Fibroblast of lung (primary cell): Measurements from ENCODE around the gene RASSF9. TPM values are rescaled to one million over a fixed set of nuclear protein-coding genes. Genes with fewer than 3 reads are reported as not detected.
A peak's percentile ranks its signal among the peaks of the same experiment; 100 is the strongest.

Experiments
- DNase-seq, 2 donors: peaks; one replicate each; pipeline versions ENCODE4 v3.0.0 to v3.0.0-alpha.2; 2010; ENCODE audit warnings: low read depth in 2 of 2
- H2AFZ ChIP-seq: 2 replicates; pipeline ENCODE4 v1.5.1; 2012; ENCODE audit warnings: low read length, control low read depth, inconsistent platforms
- H3K27ac ChIP-seq: 2 replicates; pipeline ENCODE4 v1.5.1; 2011; ENCODE audit warnings: low read length, control low read depth; ENCODE audit not compliant: insufficient read depth
- H3K27me3 ChIP-seq: 2 replicates; pipeline ENCODE4 v1.5.1; 2011; ENCODE audit warnings: mild to moderate bottlenecking, low read length; ENCODE audit not compliant: control insufficient read depth, insufficient read depth
- H3K36me3 ChIP-seq: 2 replicates; pipeline ENCODE4 v1.5.1; 2011; ENCODE audit warnings: low read length; ENCODE audit not compliant: control insufficient read depth, insufficient read depth
- H3K4me1 ChIP-seq: 2 replicates; pipeline ENCODE4 v1.5.1; 2011; ENCODE audit warnings: low read length; ENCODE audit not compliant: control insufficient read depth, insufficient read depth; ENCODE audit errors: extremely low read depth
- H3K4me2 ChIP-seq: 2 replicates; pipeline ENCODE4 v1.5.1; 2011; ENCODE audit warnings: low read length, control low read depth; ENCODE audit not compliant: insufficient read depth; ENCODE audit errors: extremely low read depth
- H3K4me3 ChIP-seq, 4 experiments: fragments of 200-600 bp in 1 of 4; sonication (generic) in 1 of 4; replicated peaks in 1 of 4; 2 replicates each; pipeline ENCODE4 v1.5.1; 2011 to 2016; ENCODE audit warnings: low read length in 4 of 4, low read depth in 3 of 4, mild to moderate bottlenecking in 3 of 4, control low read depth in 2 of 4, inconsistent platforms in 1 of 4, mixed read lengths in 1 of 4; ENCODE audit not compliant: insufficient read depth in 1 of 4; ENCODE audit errors: control extremely low read depth in 1 of 4
- H3K79me2 ChIP-seq: 2 replicates; pipeline ENCODE4 v1.5.1; 2012; ENCODE audit warnings: mild to moderate bottlenecking, low read length, inconsistent platforms; ENCODE audit not compliant: control insufficient read depth, insufficient read depth
- H3K9ac ChIP-seq: 2 replicates; pipeline ENCODE4 v1.5.1; 2011; ENCODE audit warnings: mild to moderate bottlenecking, low read length, control low read depth; ENCODE audit not compliant: insufficient read depth
- H3K9me3 ChIP-seq: 2 replicates; pipeline ENCODE4 v1.5.1; 2012; ENCODE audit warnings: low read depth, low read length; ENCODE audit not compliant: control insufficient read depth, insufficient read depth
- H4K20me1 ChIP-seq: 2 replicates; pipeline ENCODE4 v1.5.1; 2011; ENCODE audit warnings: low read length; ENCODE audit not compliant: control insufficient read depth, insufficient read depth; ENCODE audit errors: extremely low read depth
- CTCF ChIP-seq, 2 donors: IDR thresholded peaks in 1 of 2; conservative IDR thresholded peaks in 1 of 2; 1 replicate in 1 of 2; 2 replicates in 1 of 2; pipeline ENCODE4 v1.5.1; 2011 to 2012; ENCODE audit warnings: low read length in 2 of 2, control low read depth in 1 of 2, inconsistent platforms in 1 of 2, low read depth in 1 of 2, mild to moderate bottlenecking in 1 of 2
- EZH2 ChIP-seq: IDR thresholded peaks from 2 replicates; pipeline ENCODE4 v1.5.1; 2012; ENCODE audit warnings: low read length, control low read depth, mild to moderate bottlenecking; ENCODE audit errors: missing control alignments
- polyA plus RNA-seq, 2 donors: library from polyadenylated mRNA; depleted of rRNA in 1 of 2; stranded (reverse) in 1 of 2; unstranded in 1 of 2; fragments of >200 nt; gene quantifications; 2 replicates each; pipeline ENCODE4 v1.2.1, GENCODE V29; 2011 to 2012; ENCODE audit warnings: missing spikeins in 1 of 2
- total RNA-seq: library from RNA; depleted of rRNA; stranded (reverse); fragments of >200 nt; gene quantifications from 2 replicates; pipeline ENCODE4 v1.2.1, GENCODE V29; 2014

The RASSF9 gene
- total and polyA plus RNA-seq, 2 donors (not counting 1 experiment from before 2014, with no cell fraction given): 0.08 to 0.33 TPM

GRCh38 chr12:85874031-85874461, 37.8 kb upstream of the RASSF9 start, which contains the start of gene NTS:
NTS (plus strand) TSS chr12:85874295; CDS start chr12:85874404, 109 bp downstream.
- Histone ChIP-seq H3K9me3 (no peaks in the 10 kb centered on the region), H2AFZ (peak within 1 kb of the TSS; percentile 11), H4K20me1 (no peaks in the 10 kb centered on the region), H3K36me3 (no peaks in the 10 kb centered on the region), H3K27ac (no peak within 1 kb of the TSS), H3K4me1 (no peaks in the 10 kb centered on the region), H3K9ac (no peak within 1 kb of the TSS), H3K4me3 (no peak within 1 kb of the TSS), H3K79me2 (no peaks in the 10 kb centered on the region), H3K4me2 (no peak within 1 kb of the TSS), H3K27me3 (no peaks in the 10 kb centered on the region)
- TF ChIP-seq EZH2: no peak
- no peak for TF ChIP-seq CTCF (conservative IDR thresholded peaks at IDR 0.05 in 1 of 2, IDR thresholded peaks at IDR 0.05 in 1 of 2; ENCODE audit: low read depth in 1 of 2, low read length in 2 of 2)
- no peak for DNase-seq

GRCh38 chr12:85872497-85873091, 36.4 kb upstream of the RASSF9 start:
- H2AFZ ChIP-seq: no peak overlapping the region
- no peaks in the 10 kb centered on the region for H3K4me1 ChIP-seq
- no peak overlapping the region for H3K4me2 ChIP-seq
- no peak overlapping the region for H3K27ac ChIP-seq
- peak; percentile 52 to 69 for DNase-seq
- no peaks in the 10 kb centered on the region for H4K20me1 ChIP-seq
- no peaks in the 10 kb centered on the region for H3K27me3 ChIP-seq
- H3K9ac ChIP-seq: no peak overlapping the region
- H3K9me3 ChIP-seq: no peaks in the 10 kb centered on the region
- no peak overlapping the region for H3K4me3 ChIP-seq
- no peaks in the 10 kb centered on the region for H3K79me2 ChIP-seq
- no peaks in the 10 kb centered on the region for H3K36me3 ChIP-seq
- TF ChIP-seq CTCF (conservative IDR thresholded peaks at IDR 0.05 in 1 of 2, IDR thresholded peaks at IDR 0.05 in 1 of 2; ENCODE audit: low read depth in 1 of 2, low read length in 2 of 2) (peak; percentile 66 to 84), EZH2 (no peak)

- no peaks in the 10 kb centered on the region for H3K4me1 ChIP-seq
- no peaks in the 10 kb centered on the region for H3K36me3 ChIP-seq
- TF ChIP-seq CTCF (conservative IDR thresholded peaks at IDR 0.05 in 1 of 2, IDR thresholded peaks at IDR 0.05 in 1 of 2; ENCODE audit: low read depth in 1 of 2, low read length in 2 of 2) (peak; percentile 77 to 82), EZH2 (no peak)
- DNase-seq: peak; percentile 58 to 72
- H3K9me3 ChIP-seq: no peaks in the 10 kb centered on the region
- no peaks in the 10 kb centered on the region for H3K79me2 ChIP-seq
- H2AFZ ChIP-seq: no peak overlapping the region
- H3K4me2 ChIP-seq: no peak overlapping the region
- no peak overlapping the region for H3K9ac ChIP-seq
- no peaks in the 10 kb centered on the region for H4K20me1 ChIP-seq
- H3K27ac ChIP-seq: no peak overlapping the region
- H3K27me3 ChIP-seq: no peaks in the 10 kb centered on the region
- peak overlapping the region in 1 of 4 experiments; percentile 9 for H3K4me3 ChIP-seq
Observed at GRCh38 chr12:85866986-85867776, 31.0 kb upstream of the RASSF9 start.
